Measurements from ENCODE around the gene CNOT6.

Gene CNOT6

GRCh38 chr5:180620014-180620413 lies 125.8 kb downstream of the CNOT6 start:
- Histone ChIP-seq H3K4me3 (ENCODE audit: low read length) (no peak overlapping the region), H3K27me3 (ENCODE audit: insufficient read depth, low read length) (no peaks in the 10 kb centered on the region), H3K4me1 (ENCODE audit: insufficient read depth, low read length) (peaks cover 2% of the 10 kb centered on the region), H2AFZ (ENCODE audit: low read depth, low read length) (no peak overlapping the region), H3K9me3 (ENCODE audit: low read length) (peaks cover 5% of the 10 kb centered on the region), H3K36me3 (ENCODE audit: insufficient read depth, low read length) (peaks cover 3% of the 10 kb centered on the region)

- Histone ChIP-seq H3K9me3 (ENCODE audit: low read length) (peaks cover 5% of the 10 kb centered on the region), H3K4me3 (ENCODE audit: low read length) (no peak overlapping the region), H3K27me3 (ENCODE audit: insufficient read depth, low read length) (peaks cover 2% of the 10 kb centered on the region), H3K36me3 (ENCODE audit: insufficient read depth, low read length) (peaks cover 3% of the 10 kb centered on the region), H2AFZ (ENCODE audit: low read depth, low read length) (no peak overlapping the region), H3K4me1 (ENCODE audit: insufficient read depth, low read length) (peaks cover 2% of the 10 kb centered on the region)
Observed at GRCh38 chr5:180621311-180621710, 127.1 kb downstream of the CNOT6 start.

GRCh38 chr5:180622910-180623309 lies 128.7 kb downstream of the CNOT6 start:
- H3K36me3 ChIP-seq (ENCODE audit: insufficient read depth, low read length): no peaks in the 10 kb centered on the region
- peaks cover 5% of the 10 kb centered on the region for H3K9me3 ChIP-seq (ENCODE audit: low read length)
- H2AFZ ChIP-seq (ENCODE audit: low read depth, low read length): no peak overlapping the region
- H3K27me3 ChIP-seq (ENCODE audit: insufficient read depth, low read length): peaks cover 10% of the 10 kb centered on the region
- no peak overlapping the region for H3K4me3 ChIP-seq (ENCODE audit: low read length)
- peaks cover 2% of the 10 kb centered on the region for H3K4me1 ChIP-seq (ENCODE audit: insufficient read depth, low read length)

GRCh38 chr5:180623411-180623834 lies 129.2 kb downstream of the CNOT6 start:
- H2AFZ ChIP-seq (ENCODE audit: low read depth, low read length): no peak overlapping the region

DNA sequence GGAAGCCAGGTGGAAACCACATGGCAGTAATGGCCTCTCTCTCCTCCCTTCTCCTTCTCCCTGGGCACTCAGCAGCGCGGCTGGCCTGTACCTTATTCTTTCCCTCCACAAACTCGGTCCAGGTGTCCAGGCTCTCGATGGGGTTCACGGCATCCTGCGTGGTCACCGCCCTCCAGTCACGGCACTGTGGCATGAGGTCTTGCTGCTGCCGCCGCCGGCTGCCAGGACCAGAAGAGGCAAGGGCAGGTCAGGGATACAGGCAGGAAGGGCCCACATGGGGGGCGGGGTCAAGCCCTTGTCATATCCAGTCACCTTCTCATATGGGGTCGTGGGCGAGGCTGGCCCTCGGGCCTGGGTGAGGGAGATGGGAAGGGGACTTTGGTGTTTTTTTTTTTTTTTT lies 129.7 kb downstream of the CNOT6 start:
- no peaks in the 10 kb centered on the region for H3K4me1 ChIP-seq (ENCODE audit: insufficient read depth, low read length)
- no peaks in the 10 kb centered on the region for H3K36me3 ChIP-seq (ENCODE audit: insufficient read depth, low read length)
- H3K9me3 ChIP-seq (ENCODE audit: low read length): peaks cover 5% of the 10 kb centered on the region
- no peak overlapping the region for H3K4me3 ChIP-seq (ENCODE audit: low read length)
- peaks cover 15% of the 10 kb centered on the region for H3K27me3 ChIP-seq (ENCODE audit: insufficient read depth, low read length)
- H2AFZ ChIP-seq (ENCODE audit: low read depth, low read length): no peak overlapping the region

More at GRCh38 chr5:180623411-180623834, 129.2 kb downstream of the CNOT6 start:
- peaks cover 15% of the 10 kb centered on the region for H3K27me3 ChIP-seq (ENCODE audit: insufficient read depth, low read length)
- H3K4me3 ChIP-seq (ENCODE audit: low read length): no peak overlapping the region
- no peaks in the 10 kb centered on the region for H3K36me3 ChIP-seq (ENCODE audit: insufficient read depth, low read length)
- no peaks in the 10 kb centered on the region for H3K4me1 ChIP-seq (ENCODE audit: insufficient read depth, low read length)
- H3K9me3 ChIP-seq (ENCODE audit: low read length): peaks cover 5% of the 10 kb centered on the region

DNA sequence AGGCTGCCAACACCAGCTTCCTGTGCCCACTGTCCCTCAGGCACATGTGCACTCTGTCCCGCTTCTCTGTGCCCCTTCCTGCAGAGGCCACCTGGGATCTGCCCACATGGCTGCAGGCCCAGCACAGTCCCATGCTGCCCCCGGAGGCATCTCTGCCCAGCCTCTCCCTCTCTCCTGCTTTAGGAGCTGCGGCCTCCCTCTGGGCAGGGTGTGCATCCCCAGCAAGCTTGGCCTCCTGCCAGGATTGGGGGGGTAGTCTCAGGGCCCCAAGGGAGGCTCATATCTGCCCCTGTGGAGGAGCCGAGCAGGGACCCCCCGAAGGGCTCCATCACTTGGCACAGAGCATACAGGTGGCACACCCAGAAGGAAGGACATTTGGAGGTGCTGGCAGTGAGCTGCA lies 130.4 kb downstream of the CNOT6 start:
- H2AFZ ChIP-seq (ENCODE audit: low read depth, low read length): no peak overlapping the region
- H3K36me3 ChIP-seq (ENCODE audit: insufficient read depth, low read length): no peaks in the 10 kb centered on the region
- H3K4me3 ChIP-seq (ENCODE audit: low read length): no peak overlapping the region
- no peaks in the 10 kb centered on the region for H3K4me1 ChIP-seq (ENCODE audit: insufficient read depth, low read length)
- H3K27me3 ChIP-seq (ENCODE audit: insufficient read depth, low read length): peaks cover 20% of the 10 kb centered on the region
- peaks cover 5% of the 10 kb centered on the region for H3K9me3 ChIP-seq (ENCODE audit: low read length)

DNA sequence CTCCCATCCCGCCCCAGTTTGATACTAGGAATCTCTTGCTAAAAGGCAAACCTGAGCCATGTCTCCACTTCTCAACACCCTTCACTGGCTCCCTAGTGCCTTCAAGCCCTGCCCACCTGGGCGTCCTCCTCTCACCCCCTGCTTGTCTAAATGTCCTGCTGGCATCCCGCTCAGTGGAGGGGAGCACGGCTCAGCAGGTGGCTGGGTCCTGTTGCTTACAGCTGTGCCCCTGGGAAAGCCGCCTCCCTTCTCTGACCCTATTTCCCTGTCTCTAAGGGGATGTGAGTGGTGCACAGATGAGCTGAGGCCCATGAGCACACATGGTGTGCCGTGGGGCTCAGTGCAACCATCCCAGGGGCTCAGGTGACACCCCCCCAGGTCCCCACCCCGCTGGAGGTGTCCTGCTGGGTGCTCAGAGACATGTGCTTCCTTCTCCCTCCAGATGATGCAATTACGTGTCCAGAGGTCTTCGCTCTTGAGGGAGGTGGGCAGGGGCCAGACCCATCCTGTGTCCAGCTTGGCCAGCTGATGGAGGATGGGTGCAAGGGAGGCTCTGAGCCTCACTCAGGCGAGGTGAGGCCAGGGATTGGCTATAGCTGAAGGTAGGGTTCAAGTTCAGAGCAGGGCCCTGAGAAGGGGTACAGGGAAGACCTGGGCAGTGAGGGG lies 131.1 kb downstream of the CNOT6 start:
- no peak overlapping the region for H2AFZ ChIP-seq (ENCODE audit: low read depth, low read length)
- H3K9me3 ChIP-seq (ENCODE audit: low read length): peaks cover 5% of the 10 kb centered on the region
- no peaks in the 10 kb centered on the region for H3K36me3 ChIP-seq (ENCODE audit: insufficient read depth, low read length)
- H3K27me3 ChIP-seq (ENCODE audit: insufficient read depth, low read length): peaks cover 24% of the 10 kb centered on the region
- H3K4me1 ChIP-seq (ENCODE audit: insufficient read depth, low read length): no peaks in the 10 kb centered on the region
- H3K4me3 ChIP-seq (ENCODE audit: low read length): no peak overlapping the region

DNA sequence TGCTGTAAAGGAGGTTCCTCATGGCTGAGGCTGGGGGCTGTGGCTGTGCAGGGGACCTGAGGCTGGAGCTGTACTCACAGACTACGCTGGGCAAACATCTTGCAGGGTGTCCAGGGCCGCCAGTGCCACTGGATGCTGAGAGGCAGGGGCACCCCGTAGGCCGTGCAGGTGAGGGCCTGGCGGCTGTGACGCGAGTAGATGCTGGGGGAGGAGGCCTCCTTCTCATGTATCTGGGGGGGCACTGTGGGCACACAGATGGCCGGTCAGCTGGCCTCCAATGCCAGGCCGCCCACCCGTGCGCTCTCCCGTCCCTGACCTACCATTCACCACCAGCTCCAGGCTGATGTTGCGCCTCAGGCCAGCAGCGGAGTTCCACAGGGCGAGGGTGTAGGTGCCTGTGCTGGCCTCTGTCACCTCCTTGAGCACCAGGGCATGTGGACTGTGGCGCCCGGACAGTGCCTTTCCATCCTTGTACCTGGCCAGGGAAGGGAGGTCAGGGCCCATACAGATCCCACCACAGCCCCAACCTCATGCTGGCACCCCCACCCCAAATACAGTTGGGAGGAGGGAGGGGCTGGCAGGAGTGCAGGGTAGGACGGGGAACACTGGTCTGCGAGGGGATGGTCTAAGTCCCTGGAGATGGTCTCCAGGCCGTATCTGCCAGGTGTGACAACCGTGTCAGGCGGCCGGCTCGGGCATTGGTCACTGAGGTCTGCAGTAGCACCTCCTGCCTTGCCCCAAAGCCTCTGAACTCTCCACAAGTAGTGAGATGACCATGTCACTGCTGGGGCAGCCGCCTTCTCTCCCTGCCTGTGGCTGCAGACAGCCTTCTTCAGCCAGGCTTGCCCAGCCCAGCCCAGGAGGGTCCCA lies 131.8 kb downstream of the CNOT6 start:
- Histone ChIP-seq H3K9me3 (ENCODE audit: low read length) (peaks cover under 1% of the 10 kb centered on the region), H3K27me3 (ENCODE audit: insufficient read depth, low read length) (peaks cover 24% of the 10 kb centered on the region), H3K4me3 (ENCODE audit: low read length) (no peak overlapping the region), H3K36me3 (ENCODE audit: insufficient read depth, low read length) (no peaks in the 10 kb centered on the region), H2AFZ (ENCODE audit: low read depth, low read length) (no peak overlapping the region), H3K4me1 (ENCODE audit: insufficient read depth, low read length) (no peaks in the 10 kb centered on the region)

- Histone ChIP-seq H3K27me3 (ENCODE audit: insufficient read depth, low read length) (peaks cover 24% of the 10 kb centered on the region), H3K36me3 (ENCODE audit: insufficient read depth, low read length) (no peaks in the 10 kb centered on the region), H2AFZ (ENCODE audit: low read depth, low read length) (no peak overlapping the region), H3K4me1 (ENCODE audit: insufficient read depth, low read length) (no peaks in the 10 kb centered on the region), H3K9me3 (ENCODE audit: low read length) (no peaks in the 10 kb centered on the region), H3K4me3 (ENCODE audit: low read length) (no peak overlapping the region)
Observed at GRCh38 chr5:180626661-180627385, 132.6 kb downstream of the CNOT6 start.

DNA sequence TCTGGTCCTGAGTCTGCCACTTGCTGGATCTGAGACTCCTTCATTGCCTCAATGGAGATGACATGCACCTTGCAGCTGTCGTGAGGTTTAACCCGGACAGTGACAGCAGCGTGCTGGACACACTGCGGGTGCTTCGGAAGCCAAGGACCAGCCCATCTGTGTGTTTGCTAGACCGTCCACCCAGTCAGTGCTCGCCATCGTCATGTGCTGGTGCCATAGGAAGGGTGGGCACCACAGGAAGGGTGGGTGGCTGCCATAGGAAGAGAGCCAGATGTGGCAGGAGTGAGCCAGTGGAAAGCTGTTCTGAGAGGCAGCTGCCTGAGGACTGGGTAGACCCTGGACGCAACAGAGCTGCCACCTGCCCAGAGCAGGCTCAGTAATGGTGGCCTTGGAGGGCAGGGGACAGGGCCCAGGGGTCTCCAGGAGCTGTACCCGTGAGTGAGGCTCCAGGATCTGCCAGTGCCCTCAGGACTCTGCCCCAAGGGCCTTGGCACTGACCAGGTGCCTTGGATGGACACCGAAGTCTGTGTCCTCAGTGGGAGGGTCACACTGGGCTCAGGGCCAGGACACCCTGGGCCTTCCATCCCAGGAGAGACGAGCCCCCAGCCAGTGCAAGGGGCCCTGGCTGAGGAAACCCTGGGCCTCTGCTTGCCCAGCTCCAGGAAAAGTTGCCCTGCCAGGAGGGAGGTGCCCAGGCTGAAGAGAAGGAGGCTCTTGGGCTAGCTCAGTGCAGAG lies 133.4 kb downstream of the CNOT6 start:
- no peaks in the 10 kb centered on the region for H3K9me3 ChIP-seq (ENCODE audit: low read length)
- H3K36me3 ChIP-seq (ENCODE audit: insufficient read depth, low read length): no peaks in the 10 kb centered on the region
- no peak overlapping the region for H3K4me3 ChIP-seq (ENCODE audit: low read length)
- peaks cover 24% of the 10 kb centered on the region for H3K27me3 ChIP-seq (ENCODE audit: insufficient read depth, low read length)
- H3K4me1 ChIP-seq (ENCODE audit: insufficient read depth, low read length): no peaks in the 10 kb centered on the region
- no peak overlapping the region for H2AFZ ChIP-seq (ENCODE audit: low read depth, low read length)
